ENCODE results near the gene TCP11.

Gene TCP11

GRCh38 chr6:35170166-35170565, 29.0 kb upstream of the TCP11 start:
- no peak overlapping the region for H3K9ac ChIP-seq (ENCODE audit: low read depth, low read length)
- no peak overlapping the region for H3K27ac ChIP-seq (ENCODE audit: low read length)
- no peaks in the 10 kb centered on the region for H3K4me1 ChIP-seq (ENCODE audit: insufficient read depth, low read length)
- no peaks in the 10 kb centered on the region for H3K9me3 ChIP-seq (ENCODE audit: insufficient read depth, low read depth, low read length)
- H3K27me3 ChIP-seq (ENCODE audit: insufficient read depth, low read length) = no peaks in the 10 kb centered on the region
- H3K36me3 ChIP-seq (ENCODE audit: insufficient read depth, low read depth, low read length) = no peaks in the 10 kb centered on the region
- no peak overlapping the region for H3K4me3 ChIP-seq (ENCODE audit: low read length)

- no peak overlapping the region for H3K9ac ChIP-seq (ENCODE audit: low read depth, low read length)
- no peak overlapping the region for H3K27ac ChIP-seq (ENCODE audit: low read length)
- H3K4me3 ChIP-seq (ENCODE audit: low read length) = no peak overlapping the region
- H3K9me3 ChIP-seq (ENCODE audit: insufficient read depth, low read depth, low read length) = no peaks in the 10 kb centered on the region
- H3K4me1 ChIP-seq (ENCODE audit: insufficient read depth, low read length) = no peaks in the 10 kb centered on the region
- no peaks in the 10 kb centered on the region for H3K27me3 ChIP-seq (ENCODE audit: insufficient read depth, low read length)
- H3K36me3 ChIP-seq (ENCODE audit: insufficient read depth, low read depth, low read length) = no peaks in the 10 kb centered on the region
Measured at GRCh38 chr6:35168461-35168861, 27.3 kb upstream of the TCP11 start.

GRCh38 chr6:35167505-35167904, 26.4 kb upstream of the TCP11 start:
- H3K9ac ChIP-seq (ENCODE audit: low read depth, low read length) = no peak overlapping the region
- no peaks in the 10 kb centered on the region for H3K27me3 ChIP-seq (ENCODE audit: insufficient read depth, low read length)
- H3K27ac ChIP-seq (ENCODE audit: low read length) = no peak overlapping the region
- no peak overlapping the region for H3K4me3 ChIP-seq (ENCODE audit: low read length)
- no peaks in the 10 kb centered on the region for H3K4me1 ChIP-seq (ENCODE audit: insufficient read depth, low read length)
- H3K36me3 ChIP-seq (ENCODE audit: insufficient read depth, low read depth, low read length) = no peaks in the 10 kb centered on the region
- no peaks in the 10 kb centered on the region for H3K9me3 ChIP-seq (ENCODE audit: insufficient read depth, low read depth, low read length)

- Histone ChIP-seq H3K9me3 (ENCODE audit: insufficient read depth, low read depth, low read length) (no peaks in the 10 kb centered on the region), H3K4me1 (ENCODE audit: insufficient read depth, low read length) (no peaks in the 10 kb centered on the region), H3K9ac (ENCODE audit: low read depth, low read length) (no peak overlapping the region), H3K36me3 (ENCODE audit: insufficient read depth, low read depth, low read length) (no peaks in the 10 kb centered on the region), H3K27ac (ENCODE audit: low read length) (no peak overlapping the region), H3K27me3 (ENCODE audit: insufficient read depth, low read length) (no peaks in the 10 kb centered on the region), H3K4me3 (ENCODE audit: low read length) (no peak overlapping the region)
Measured at GRCh38 chr6:35166520-35166919, 25.4 kb upstream of the TCP11 start.

GRCh38 chr6:35166116-35166515, 25.0 kb upstream of the TCP11 start:
- Histone ChIP-seq H3K4me1 (ENCODE audit: insufficient read depth, low read length) (no peaks in the 10 kb centered on the region), H3K9ac (ENCODE audit: low read depth, low read length) (no peak overlapping the region), H3K27ac (ENCODE audit: low read length) (no peak overlapping the region), H3K36me3 (ENCODE audit: insufficient read depth, low read depth, low read length) (no peaks in the 10 kb centered on the region), H3K27me3 (ENCODE audit: insufficient read depth, low read length) (no peaks in the 10 kb centered on the region), H3K4me3 (ENCODE audit: low read length) (no peak overlapping the region), H3K9me3 (ENCODE audit: insufficient read depth, low read depth, low read length) (no peaks in the 10 kb centered on the region)

- Histone ChIP-seq H3K9ac (ENCODE audit: low read depth, low read length) (no peak overlapping the region), H3K9me3 (ENCODE audit: insufficient read depth, low read depth, low read length) (no peaks in the 10 kb centered on the region), H3K27ac (ENCODE audit: low read length) (no peak overlapping the region), H3K27me3 (ENCODE audit: insufficient read depth, low read length) (no peaks in the 10 kb centered on the region), H3K36me3 (ENCODE audit: insufficient read depth, low read depth, low read length) (no peaks in the 10 kb centered on the region), H3K4me1 (ENCODE audit: insufficient read depth, low read length) (no peaks in the 10 kb centered on the region), H3K4me3 (ENCODE audit: low read length) (no peak overlapping the region)
Measured at GRCh38 chr6:35165630-35166071, 24.5 kb upstream of the TCP11 start.

- Histone ChIP-seq H3K4me1 (ENCODE audit: insufficient read depth, low read length) (no peaks in the 10 kb centered on the region), H3K4me3 (ENCODE audit: low read length) (no peak overlapping the region), H3K9me3 (ENCODE audit: insufficient read depth, low read depth, low read length) (no peaks in the 10 kb centered on the region), H3K27me3 (ENCODE audit: insufficient read depth, low read length) (no peaks in the 10 kb centered on the region), H3K9ac (ENCODE audit: low read depth, low read length) (no peak overlapping the region), H3K36me3 (ENCODE audit: insufficient read depth, low read depth, low read length) (no peaks in the 10 kb centered on the region), H3K27ac (ENCODE audit: low read length) (no peak overlapping the region)
Measured at GRCh38 chr6:35164868-35165267, 23.7 kb upstream of the TCP11 start.

- Histone ChIP-seq H3K4me1 (ENCODE audit: insufficient read depth, low read length) (no peaks in the 10 kb centered on the region), H3K4me3 (ENCODE audit: low read length) (no peak overlapping the region), H3K9ac (ENCODE audit: low read depth, low read length) (no peak overlapping the region), H3K27me3 (ENCODE audit: insufficient read depth, low read length) (no peaks in the 10 kb centered on the region; the same call in 1 of the 2 replicates), H3K36me3 (ENCODE audit: insufficient read depth, low read depth, low read length) (no peaks in the 10 kb centered on the region), H3K27ac (ENCODE audit: low read length) (no peak overlapping the region), H3K9me3 (ENCODE audit: insufficient read depth, low read depth, low read length) (no peaks in the 10 kb centered on the region)
Measured at GRCh38 chr6:35164277-35164676, 23.1 kb upstream of the TCP11 start.

- H3K27ac ChIP-seq (ENCODE audit: low read length) = no peak overlapping the region
- no peaks in the 10 kb centered on the region for H3K9me3 ChIP-seq (ENCODE audit: insufficient read depth, low read depth, low read length)
- no peaks in the 10 kb centered on the region for H3K4me1 ChIP-seq (ENCODE audit: insufficient read depth, low read length)
- no peaks in the 10 kb centered on the region; the same call in 1 of the 2 replicates for H3K27me3 ChIP-seq (ENCODE audit: insufficient read depth, low read length)
- no peaks in the 10 kb centered on the region for H3K36me3 ChIP-seq (ENCODE audit: insufficient read depth, low read depth, low read length)
- no peak overlapping the region for H3K9ac ChIP-seq (ENCODE audit: low read depth, low read length)
- H3K4me3 ChIP-seq (ENCODE audit: low read length) = no peak overlapping the region
Measured at GRCh38 chr6:35163836-35164235, 22.7 kb upstream of the TCP11 start.

- no peaks in the 10 kb centered on the region for H3K36me3 ChIP-seq (ENCODE audit: insufficient read depth, low read depth, low read length)
- H3K9ac ChIP-seq (ENCODE audit: low read depth, low read length) = no peak overlapping the region
- H3K27me3 ChIP-seq (ENCODE audit: insufficient read depth, low read length) = no peaks in the 10 kb centered on the region; the same call in 1 of the 2 replicates
- H3K4me1 ChIP-seq (ENCODE audit: insufficient read depth, low read length) = no peaks in the 10 kb centered on the region
- H3K9me3 ChIP-seq (ENCODE audit: insufficient read depth, low read depth, low read length) = no peaks in the 10 kb centered on the region
- no peak overlapping the region for H3K27ac ChIP-seq (ENCODE audit: low read length)
- no peak overlapping the region for H3K4me3 ChIP-seq (ENCODE audit: low read length)
Measured at GRCh38 chr6:35161776-35162607, 20.9 kb upstream of the TCP11 start.

- H3K4me1 ChIP-seq (ENCODE audit: insufficient read depth, low read length) = no peaks in the 10 kb centered on the region
- no peak overlapping the region for H3K9ac ChIP-seq (ENCODE audit: low read depth, low read length)
- no peak overlapping the region for H3K27ac ChIP-seq (ENCODE audit: low read length)
- H3K9me3 ChIP-seq (ENCODE audit: insufficient read depth, low read depth, low read length) = no peaks in the 10 kb centered on the region
- no peaks in the 10 kb centered on the region; the same call in 1 of the 2 replicates for H3K27me3 ChIP-seq (ENCODE audit: insufficient read depth, low read length)
- H3K36me3 ChIP-seq (ENCODE audit: insufficient read depth, low read depth, low read length) = no peaks in the 10 kb centered on the region
- H3K4me3 ChIP-seq (ENCODE audit: low read length) = no peak overlapping the region
Measured at GRCh38 chr6:35161266-35161665, 20.1 kb upstream of the TCP11 start.

GRCh38 chr6:35160642-35161041, 19.5 kb upstream of the TCP11 start:
- no peaks in the 10 kb centered on the region for H3K4me1 ChIP-seq (ENCODE audit: insufficient read depth, low read length)
- H3K4me3 ChIP-seq (ENCODE audit: low read length) = no peak overlapping the region
- no peak overlapping the region for H3K27ac ChIP-seq (ENCODE audit: low read length)
- H3K27me3 ChIP-seq (ENCODE audit: insufficient read depth, low read length) = no peaks in the 10 kb centered on the region; the same call in 1 of the 2 replicates
- H3K9me3 ChIP-seq (ENCODE audit: insufficient read depth, low read depth, low read length) = no peaks in the 10 kb centered on the region
- H3K9ac ChIP-seq (ENCODE audit: low read depth, low read length) = no peak overlapping the region
- no peaks in the 10 kb centered on the region for H3K36me3 ChIP-seq (ENCODE audit: insufficient read depth, low read depth, low read length)

Data from iPS-20b (cell line).